Epithelial cell of proximal tubule (primary cell): ENCODE data around the gene SLC22A1. TPM values are rescaled to one million over a fixed set of nuclear protein-coding genes. Genes with fewer than 3 reads are reported as not detected.

ENCODE experiments used
- DNase-seq: peaks from one replicate; pipeline ENCODE4 v3.0.0-alpha.2; 2011; ENCODE audit warnings: low read depth
- H3K4me3 ChIP-seq: 2 replicates; pipeline ENCODE4 v1.5.1; 2011; ENCODE audit warnings: low read depth, mild to moderate bottlenecking, low read length
- CTCF ChIP-seq: conservative IDR thresholded peaks from 2 replicates; pipeline ENCODE4 v1.5.1; 2012; ENCODE audit warnings: low read depth, mild to moderate bottlenecking, low read length
- total RNA-seq: library from RNA; depleted of rRNA; stranded (reverse); fragments of >200 nt; gene quantifications from 2 replicates; pipeline ENCODE4 v1.2.3, GENCODE V29; 2015

The SLC22A1 gene
- total RNA-seq, 1 donor from 2014 or later = 0.12 TPM

DNA sequence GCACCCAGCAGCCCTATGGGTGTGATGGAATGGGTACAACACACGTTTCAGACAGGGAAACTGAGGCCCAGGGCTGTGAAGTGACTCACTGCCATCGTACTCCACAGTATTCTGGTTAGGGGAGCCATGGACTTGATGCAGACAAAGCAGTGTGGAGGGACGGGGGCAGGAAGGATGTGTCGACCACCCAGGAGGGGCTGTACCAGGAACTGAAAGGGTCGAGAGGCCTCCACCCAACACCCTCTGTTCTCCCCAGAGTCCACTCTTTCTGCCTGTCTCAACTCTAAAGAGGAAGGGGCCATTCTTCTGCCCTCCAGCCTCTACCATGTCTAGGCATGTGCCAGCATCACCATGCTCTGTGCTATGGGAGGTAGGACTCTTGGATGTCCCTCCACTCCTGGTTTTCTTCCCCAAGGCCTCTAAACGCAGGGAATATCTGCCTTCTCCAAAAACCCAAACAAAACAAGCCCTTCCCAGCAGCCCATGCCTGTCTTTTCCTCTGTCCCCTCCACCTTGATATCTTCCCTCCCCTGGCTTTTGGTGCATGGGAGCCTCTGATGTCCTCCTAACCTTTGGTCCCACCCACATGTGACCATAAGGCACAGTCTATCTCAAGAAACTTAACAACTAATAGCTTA, 7.4 kb downstream of the SLC22A1 start:
- no peak overlapping the region for H3K4me3 ChIP-seq
- TF ChIP-seq CTCF = no peak
- no peak for DNase-seq

GRCh38 chr6:160129881-160130615, 8.4 kb downstream of the SLC22A1 start:
- TF ChIP-seq CTCF = no peak
- H3K4me3 ChIP-seq = no peak overlapping the region
- DNase-seq = no peak

GRCh38 chr6:160130729-160131484, 9.3 kb downstream of the SLC22A1 start:
- no peak overlapping the region for H3K4me3 ChIP-seq
- no peak for TF ChIP-seq CTCF
- DNase-seq = no peak

- no peak for DNase-seq
- no peak for TF ChIP-seq CTCF
- H3K4me3 ChIP-seq = no peak overlapping the region
Measured at GRCh38 chr6:160131636-160132296, 10.2 kb downstream of the SLC22A1 start.

- no peak overlapping the region for H3K4me3 ChIP-seq
- no peak for TF ChIP-seq CTCF
- DNase-seq = no peak
Measured at GRCh38 chr6:160132297-160132637, 10.7 kb downstream of the SLC22A1 start.

- H3K4me3 ChIP-seq = no peak overlapping the region
- TF ChIP-seq CTCF = no peak
- no peak for DNase-seq
Measured at GRCh38 chr6:160132776-160133338, 11.2 kb downstream of the SLC22A1 start.
